Globus pallidus (tissue), 1 donor: ENCODE measurements around the gene NUP85.
"Not testable (repeated sequence)": the region's sequence is repeated elsewhere in the genome, so short reads cannot be mapped to it uniquely, and the experiment has no call there.

Experiments used
- DNase-seq: peaks from one replicate; pipeline ENCODE4 v3.0.0-alpha.2; 2015; ENCODE audit warnings: low spot score

NUP85 gene

GRCh38 chr17:75241143-75241430 lies 35.6 kb downstream of the NUP85 start:
- no peak for DNase-seq

- no peak for DNase-seq
Measured at GRCh38 chr17:75241502-75241901, 36.0 kb downstream of the NUP85 start.

- no peak for DNase-seq
Measured at GRCh38 chr17:75241996-75242460, 36.5 kb downstream of the NUP85 start.

DNA sequence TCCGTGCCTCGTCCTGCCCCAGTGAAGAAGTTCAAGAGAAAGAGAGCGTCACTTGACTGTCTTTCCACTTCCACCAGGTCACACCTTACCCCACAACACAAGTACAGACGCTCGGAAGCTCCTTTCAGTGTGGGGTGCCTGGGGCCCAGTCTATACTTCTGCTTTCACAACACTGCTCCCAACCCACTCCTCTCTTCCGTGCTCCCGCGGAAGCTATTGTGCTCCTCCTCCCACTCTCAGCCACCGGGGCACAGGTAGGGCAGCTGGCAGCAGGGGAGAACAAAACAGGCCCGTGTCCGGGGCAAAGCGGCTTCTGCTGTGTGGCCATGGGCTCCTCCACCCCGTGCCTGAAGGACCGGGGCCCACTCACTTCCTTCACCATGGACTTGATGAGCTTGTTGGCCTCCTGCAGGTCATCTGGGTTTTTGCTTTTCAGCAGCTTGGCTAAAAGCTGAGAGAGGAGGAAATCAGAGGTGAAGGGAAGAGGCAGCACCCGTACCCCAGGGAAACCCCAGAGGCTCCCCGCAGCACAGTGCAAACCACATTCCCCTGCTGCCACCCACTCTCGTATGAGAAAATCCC lies 37.1 kb downstream of the NUP85 start:
- no peak for DNase-seq

DNA sequence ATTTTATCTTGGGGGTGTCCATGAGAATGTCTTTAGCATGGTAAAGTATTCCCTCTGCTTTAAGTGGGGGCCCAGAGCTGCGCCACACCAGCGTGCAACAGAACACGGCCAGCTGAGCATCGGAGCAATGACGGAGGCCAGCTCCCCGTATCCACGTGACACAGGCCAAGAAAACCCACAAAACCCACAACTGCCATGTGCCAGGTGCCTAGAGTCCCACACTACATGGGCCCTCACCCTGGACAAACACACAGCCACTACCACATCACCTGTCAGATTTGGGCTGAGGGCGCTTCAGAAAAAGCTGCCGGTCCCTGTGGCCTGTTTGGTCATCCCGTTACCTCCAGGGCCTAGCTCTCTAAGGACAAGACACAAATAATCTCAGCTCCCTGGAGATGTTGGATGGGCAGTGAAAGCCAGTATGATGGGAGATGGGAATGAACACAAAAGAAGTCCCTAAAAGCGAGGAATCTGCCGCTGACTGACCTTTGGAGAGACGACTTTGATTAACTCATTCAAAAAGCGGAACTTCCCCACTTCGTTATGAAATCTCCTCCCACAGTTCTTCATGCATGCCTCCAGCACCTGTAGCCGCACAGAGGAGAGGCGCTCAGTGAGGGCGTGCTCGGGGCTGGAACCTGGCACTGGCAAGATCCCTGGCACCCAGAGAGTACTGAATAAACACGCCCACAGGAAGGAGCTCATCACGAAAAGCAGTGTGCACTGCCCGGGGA lies 38.8 kb downstream of the NUP85 start:
- DNase-seq: no peak

- DNase-seq: no peak
Measured at GRCh38 chr17:75245011-75245410, 39.5 kb downstream of the NUP85 start.

- DNase-seq: no peak
Measured at GRCh38 chr17:75246404-75246803, 40.9 kb downstream of the NUP85 start.

GRCh38 chr17:75249564-75249963 lies 44.1 kb downstream of the NUP85 start:
- no peak for DNase-seq

DNA sequence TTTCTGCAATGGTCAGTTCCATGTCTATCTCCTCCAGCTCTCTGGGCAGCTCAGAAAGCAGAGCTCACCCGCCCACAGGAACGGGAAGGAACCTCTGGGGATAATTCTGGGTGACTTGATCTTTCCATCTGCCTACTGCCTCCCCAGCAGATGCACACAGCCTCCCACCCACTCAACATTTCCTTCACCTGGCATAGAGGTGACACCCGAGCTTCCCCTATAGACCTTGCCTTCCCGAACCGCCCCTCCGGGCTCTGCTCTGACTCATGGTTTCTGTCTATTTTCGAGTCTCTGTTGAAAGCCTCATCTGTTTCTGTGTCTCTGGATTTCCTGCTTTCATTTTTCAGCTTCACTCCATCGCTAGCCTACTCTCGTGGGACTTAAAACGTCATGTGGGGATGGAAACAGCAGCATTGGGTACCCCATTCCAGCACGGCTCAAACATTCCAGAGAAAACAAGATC lies 44.6 kb downstream of the NUP85 start:
- no peak for DNase-seq

DNA sequence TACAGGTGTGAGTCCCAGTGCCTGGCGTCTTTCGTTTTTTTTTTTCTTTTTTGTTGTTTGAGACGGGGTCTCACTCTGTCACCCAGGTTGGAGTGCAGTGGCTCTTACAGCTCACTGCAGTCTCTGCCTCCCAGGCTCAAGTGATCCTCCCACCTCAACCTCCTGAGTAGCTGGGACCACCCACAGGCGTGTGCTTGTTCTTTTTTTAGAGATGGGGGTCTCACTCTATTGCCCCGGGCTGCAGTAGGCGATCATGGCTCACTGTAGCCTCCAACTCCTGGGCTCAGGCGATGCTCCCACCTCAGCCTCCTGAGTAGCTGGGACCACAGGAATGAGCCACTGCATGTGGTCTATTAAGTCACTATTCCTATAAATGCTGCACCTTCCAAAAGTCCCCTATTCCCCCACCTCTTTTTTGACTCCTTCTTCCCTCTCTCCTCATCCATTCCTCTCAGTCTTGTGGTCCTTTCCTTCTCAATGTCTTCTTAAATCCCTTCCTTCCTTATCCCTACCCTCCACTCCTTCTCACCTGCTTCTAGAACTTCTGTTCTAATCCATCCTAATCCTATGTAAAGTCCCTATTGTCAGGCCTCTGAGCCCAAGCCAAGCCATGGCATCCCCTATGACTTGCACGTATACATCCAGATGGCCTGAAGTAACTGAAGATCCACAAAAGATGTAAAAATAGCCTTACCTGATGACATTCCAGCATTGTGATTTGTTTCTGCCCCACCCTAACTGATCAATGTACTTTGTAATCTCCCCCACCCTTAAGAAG lies 46.7 kb downstream of the NUP85 start:
- DNase-seq: no peak

GRCh38 chr17:75255954-75256698 lies 50.6 kb downstream of the NUP85 start:
- DNase-seq: not testable (repeated sequence)

DNA sequence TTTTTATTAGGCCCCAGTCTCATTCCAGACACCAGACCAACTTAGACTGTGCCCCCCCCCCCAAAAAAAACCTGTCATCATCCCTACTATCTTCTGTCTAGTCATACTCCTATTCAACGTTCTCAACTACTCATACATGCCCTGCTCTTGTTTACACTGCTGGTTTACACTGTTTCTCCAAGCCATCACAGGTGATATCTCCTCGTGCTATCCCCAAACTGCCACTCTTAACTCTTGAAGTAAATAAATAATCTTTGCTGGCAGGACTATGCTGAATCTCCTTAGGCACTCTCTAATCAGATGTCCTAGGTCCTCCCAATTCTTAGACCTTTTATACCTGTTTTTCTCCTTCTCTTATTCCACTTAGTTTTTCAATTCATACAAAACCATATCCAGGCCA lies 51.7 kb downstream of the NUP85 start:
- not testable (repeated sequence) for DNase-seq

GRCh38 chr17:75260641-75261335 lies 55.3 kb downstream of the NUP85 start:
- no peak for DNase-seq

GRCh38 chr17:75261336-75262111 lies 56.0 kb downstream of the NUP85 start, which contains the start of the genes GGA3 and MRPS7:
TSS of gene GGA3 (minus strand) at chr17:75261606. CDS start at chr17:75261587, 19 bp downstream.
TSS of gene MRPS7 (plus strand) at chr17:75261879. CDS start at chr17:75261901, 22 bp downstream.
- peak; percentile 92 for DNase-seq

DNA sequence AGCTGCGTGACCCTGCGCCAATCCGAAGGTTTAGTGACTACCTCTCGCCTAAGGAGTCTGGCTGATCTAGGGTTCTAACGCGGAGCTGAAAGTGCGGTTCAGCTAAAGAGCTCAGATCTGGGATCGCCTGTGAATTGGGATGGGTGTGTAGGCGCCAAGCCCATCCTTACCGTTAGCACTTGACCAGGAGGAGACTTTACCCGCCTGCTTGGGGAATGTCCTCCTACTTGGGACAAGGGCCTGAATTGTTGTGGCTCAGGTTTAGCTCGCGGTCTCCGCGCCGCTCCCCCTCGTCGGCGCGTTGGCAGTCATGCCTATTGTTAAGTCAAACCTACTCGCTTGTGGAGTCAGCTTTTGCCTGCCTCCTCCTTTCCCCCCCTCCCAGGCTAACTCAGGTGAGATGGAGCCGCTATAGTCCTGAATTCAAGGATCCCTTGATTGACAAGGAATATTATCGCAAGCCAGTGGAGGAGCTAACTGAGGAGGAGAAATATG lies 56.7 kb downstream of the NUP85 start:
- DNase-seq: no peak

GRCh38 chr17:75263055-75263454 lies 57.6 kb downstream of the NUP85 start:
- no peak for DNase-seq

DNA sequence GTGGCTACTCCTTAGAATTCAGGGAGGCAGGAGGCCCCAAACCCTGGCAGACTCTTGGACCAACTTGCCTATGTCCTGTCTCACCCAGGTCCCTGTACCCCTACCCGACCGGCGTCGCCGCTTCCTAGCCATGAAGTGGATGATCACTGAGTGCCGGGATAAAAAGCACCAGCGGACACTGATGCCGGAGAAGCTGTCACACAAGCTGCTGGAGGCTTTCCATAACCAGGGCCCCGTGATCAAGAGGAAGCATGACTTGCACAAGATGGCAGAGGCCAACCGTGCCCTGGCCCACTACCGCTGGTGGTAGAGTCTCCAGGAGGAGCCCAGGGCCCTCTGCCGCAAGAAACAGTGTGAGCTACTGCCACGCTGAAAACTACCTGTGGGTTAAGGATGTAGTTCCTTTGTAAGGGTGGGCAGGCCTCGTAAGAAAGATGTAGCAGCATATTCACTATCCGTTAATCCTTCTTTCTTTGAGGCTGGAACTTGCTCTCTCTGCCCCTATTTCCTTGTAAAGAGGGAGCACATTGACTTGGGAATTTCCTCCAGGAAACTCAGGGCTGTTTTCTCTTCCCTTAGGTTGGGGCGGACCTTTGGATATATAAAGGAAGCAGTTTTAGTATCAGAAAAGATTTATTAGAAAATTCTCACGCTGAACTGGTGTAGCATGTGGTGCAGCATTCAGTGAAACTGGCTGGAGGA lies 60.3 kb downstream of the NUP85 start:
- no peak for DNase-seq

GRCh38 chr17:75266316-75267152 lies 61.1 kb downstream of the NUP85 start:
- peak; percentile 51 for DNase-seq

GRCh38 chr17:75267153-75267410 lies 61.6 kb downstream of the NUP85 start:
- peak; percentile 48 for DNase-seq
